ENCODE results near the gene PPP1R12A.

PPP1R12A gene

DNA sequence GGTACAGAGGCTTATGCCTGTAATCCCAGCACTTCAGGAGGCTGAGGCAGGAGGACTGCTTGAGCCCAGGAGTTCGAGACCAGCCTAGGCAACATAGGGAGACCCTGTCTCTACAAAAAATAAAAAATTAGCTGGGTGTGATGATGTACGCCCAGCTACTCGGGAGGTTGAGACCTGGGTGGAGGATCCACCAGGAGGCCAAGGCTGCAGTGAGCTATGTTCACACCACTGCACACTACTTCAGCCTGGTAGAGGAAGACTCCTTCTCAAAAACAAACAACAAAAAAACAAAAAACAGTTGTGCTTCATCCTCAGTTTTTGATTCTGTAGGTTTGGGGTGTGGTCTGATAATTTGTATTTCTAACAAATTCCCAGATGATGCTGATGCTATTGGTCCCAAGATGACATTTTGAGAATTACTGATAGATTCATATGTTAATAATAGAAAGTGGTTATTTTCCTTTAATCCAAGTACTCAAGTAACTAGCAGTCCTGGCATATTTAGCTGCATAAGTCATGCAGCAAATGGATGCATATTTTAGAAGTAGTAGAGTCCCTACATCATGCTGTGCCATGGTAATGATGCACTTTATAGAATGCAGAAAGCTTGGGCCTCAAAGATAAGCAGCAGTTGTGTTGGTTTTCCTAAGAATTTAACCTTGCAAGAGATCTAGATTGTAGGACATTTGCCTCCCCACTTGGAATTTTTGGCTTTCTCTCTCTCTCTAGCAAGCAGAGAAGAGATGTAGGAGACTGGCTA lies 168.0 kb downstream of the PPP1R12A start:
- Histone ChIP-seq H3K4me1 (ENCODE audit: insufficient read depth, low read length) (no peaks in the 10 kb centered on the region), H3K9ac (ENCODE audit: low read depth, low read length) (no peak overlapping the region), H3K36me3 (ENCODE audit: insufficient read depth, low read length) (no peaks in the 10 kb centered on the region), H3K9me3 (ENCODE audit: control insufficient read depth, insufficient read depth, low read length) (no peaks in the 10 kb centered on the region)

- H3K9ac ChIP-seq (ENCODE audit: low read depth, low read length) = no peak overlapping the region
- no peaks in the 10 kb centered on the region for H3K4me1 ChIP-seq (ENCODE audit: insufficient read depth, low read length)
- H3K9me3 ChIP-seq (ENCODE audit: control insufficient read depth, insufficient read depth, low read length) = no peaks in the 10 kb centered on the region
- no peaks in the 10 kb centered on the region for H3K36me3 ChIP-seq (ENCODE audit: insufficient read depth, low read length)
Observed at GRCh38 chr12:79765157-79765556, 169.7 kb downstream of the PPP1R12A start.

DNA sequence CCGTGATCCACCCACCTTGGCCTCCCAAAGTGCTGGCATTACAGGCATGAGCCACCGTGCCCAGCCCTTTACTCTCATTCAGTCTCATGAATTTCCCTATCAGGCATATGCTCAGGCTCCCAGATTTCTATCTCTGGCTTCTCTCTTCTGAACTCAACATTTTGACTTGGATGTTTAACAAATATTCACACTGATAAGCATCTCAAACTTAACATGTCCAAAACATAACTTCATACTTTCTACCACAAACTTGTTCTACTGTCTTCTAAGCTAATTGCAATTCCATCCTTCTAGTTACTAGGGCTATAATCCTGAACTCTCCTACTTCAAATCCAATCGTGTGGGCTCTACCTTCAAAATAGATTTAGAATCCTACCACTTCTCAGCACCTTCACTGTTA lies 170.3 kb downstream of the PPP1R12A start:
- Histone ChIP-seq H3K9ac (ENCODE audit: low read depth, low read length) (no peak overlapping the region), H3K9me3 (ENCODE audit: control insufficient read depth, insufficient read depth, low read length) (no peaks in the 10 kb centered on the region), H3K36me3 (ENCODE audit: insufficient read depth, low read length) (no peaks in the 10 kb centered on the region), H3K4me1 (ENCODE audit: insufficient read depth, low read length) (no peaks in the 10 kb centered on the region)

DNA sequence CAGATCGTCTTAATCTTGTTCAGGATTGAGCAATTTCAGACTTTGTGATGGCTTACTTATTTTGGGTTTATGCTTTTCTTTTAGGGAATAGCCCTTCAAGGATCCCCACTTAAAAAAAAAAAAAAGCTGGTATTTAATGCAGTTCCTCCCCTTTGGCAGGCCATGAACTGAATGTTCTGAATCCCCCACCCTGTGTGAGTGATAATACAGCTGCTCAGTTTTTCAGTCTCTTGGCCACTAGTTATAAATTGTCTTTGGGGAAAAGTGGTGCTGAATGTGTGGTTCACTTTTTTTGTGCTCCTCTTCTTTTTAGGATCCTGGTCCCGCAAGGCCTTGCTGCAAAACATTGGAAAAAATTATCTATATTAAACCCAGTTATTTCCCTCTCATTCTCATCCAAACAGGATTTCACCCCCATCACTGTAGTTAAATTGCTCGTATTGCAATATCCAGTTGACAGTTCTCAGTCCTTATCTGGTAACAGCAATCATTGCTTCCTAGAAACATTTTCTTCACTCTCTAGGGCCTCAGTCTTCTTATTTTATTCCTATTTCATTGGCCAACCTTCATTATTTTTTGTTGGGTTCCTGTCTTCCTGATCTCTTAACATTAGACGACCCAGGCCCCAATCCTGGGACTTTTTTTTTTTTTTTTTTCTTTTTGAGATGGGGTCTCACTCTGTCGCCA lies 171.0 kb downstream of the PPP1R12A start:
- no peaks in the 10 kb centered on the region for H3K36me3 ChIP-seq (ENCODE audit: insufficient read depth, low read length)

GRCh38 chr12:79761341-79761740 lies 173.6 kb downstream of the PPP1R12A start:
- H3K9me3 ChIP-seq (ENCODE audit: control insufficient read depth, insufficient read depth, low read length) = no peaks in the 10 kb centered on the region; the same call in 1 of the 2 replicates
- H3K4me1 ChIP-seq (ENCODE audit: insufficient read depth, low read length) = no peaks in the 10 kb centered on the region
- no peaks in the 10 kb centered on the region for H3K36me3 ChIP-seq (ENCODE audit: insufficient read depth, low read length)
- no peak overlapping the region for H3K9ac ChIP-seq (ENCODE audit: low read depth, low read length)

More for the DNA sequence above, 171.0 kb downstream of the PPP1R12A start:
- H3K9ac ChIP-seq (ENCODE audit: low read depth, low read length) = no peak overlapping the region
- H3K4me1 ChIP-seq (ENCODE audit: insufficient read depth, low read length) = no peaks in the 10 kb centered on the region
- H3K9me3 ChIP-seq (ENCODE audit: control insufficient read depth, insufficient read depth, low read length) = no peaks in the 10 kb centered on the region

GRCh38 chr12:79747274-79747673 lies 187.6 kb downstream of the PPP1R12A start:
- no peaks in the 10 kb centered on the region; the same call in 1 of the 2 replicates for H3K9me3 ChIP-seq (ENCODE audit: control insufficient read depth, insufficient read depth, low read length)
- H3K9ac ChIP-seq (ENCODE audit: low read depth, low read length) = no peak overlapping the region
- no peaks in the 10 kb centered on the region for H3K4me1 ChIP-seq (ENCODE audit: insufficient read depth, low read length)
- no peaks in the 10 kb centered on the region for H3K36me3 ChIP-seq (ENCODE audit: insufficient read depth, low read length)

- Histone ChIP-seq H3K9me3 (ENCODE audit: control insufficient read depth, insufficient read depth, low read length) (no peaks in the 10 kb centered on the region), H3K9ac (ENCODE audit: low read depth, low read length) (no peak overlapping the region), H3K36me3 (ENCODE audit: insufficient read depth, low read length) (no peaks in the 10 kb centered on the region), H3K4me1 (ENCODE audit: insufficient read depth, low read length) (no peaks in the 10 kb centered on the region)
Observed at GRCh38 chr12:79737875-79738718, 196.8 kb downstream of the PPP1R12A start.

DNA sequence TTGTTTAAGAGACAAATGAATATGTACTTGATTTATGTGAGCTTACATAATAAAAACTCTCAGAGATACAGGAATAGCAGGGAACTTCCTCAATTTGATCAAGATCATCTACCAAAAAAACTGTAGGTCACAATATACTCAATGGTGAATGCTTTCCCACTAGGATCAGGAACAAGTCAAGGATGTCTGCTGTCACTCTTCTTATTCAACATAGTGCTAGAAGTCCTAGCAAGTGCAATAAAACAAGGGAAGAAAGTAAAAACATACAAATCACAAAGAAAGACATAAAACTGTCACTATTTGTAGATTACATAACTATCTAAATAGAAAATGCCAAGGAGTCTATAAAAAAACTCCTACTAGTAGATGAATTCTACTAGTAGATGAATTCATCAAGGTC lies 202.3 kb downstream of the PPP1R12A start:
- H3K4me1 ChIP-seq (ENCODE audit: insufficient read depth, low read length) = no peaks in the 10 kb centered on the region
- no peaks in the 10 kb centered on the region for H3K36me3 ChIP-seq (ENCODE audit: insufficient read depth, low read length)
- H3K9ac ChIP-seq (ENCODE audit: low read depth, low read length) = no peak overlapping the region
- H3K9me3 ChIP-seq (ENCODE audit: control insufficient read depth, insufficient read depth, low read length) = no peaks in the 10 kb centered on the region

DNA sequence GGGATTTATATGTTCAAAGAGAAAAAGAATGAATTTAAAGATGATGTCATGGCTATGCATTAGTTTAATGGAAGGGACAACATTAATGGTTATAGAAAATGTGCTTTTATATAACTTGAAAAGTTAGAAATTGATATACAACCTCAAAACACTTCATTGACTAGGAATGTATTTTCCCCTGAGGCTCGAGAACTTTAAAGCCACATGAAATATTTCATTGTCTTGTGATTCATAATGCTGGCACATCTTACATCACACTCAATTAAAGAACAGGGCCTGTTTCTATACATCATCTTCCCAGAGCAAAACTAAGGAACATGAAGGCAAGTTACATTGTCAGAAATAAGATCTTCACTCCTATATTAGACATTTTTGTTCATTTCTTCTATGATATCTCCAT lies 208.9 kb downstream of the PPP1R12A start:
- no peaks in the 10 kb centered on the region for H3K9me3 ChIP-seq (ENCODE audit: control insufficient read depth, insufficient read depth, low read length)
- no peaks in the 10 kb centered on the region for H3K4me1 ChIP-seq (ENCODE audit: insufficient read depth, low read length)
- H3K36me3 ChIP-seq (ENCODE audit: insufficient read depth, low read length) = no peaks in the 10 kb centered on the region
- H3K9ac ChIP-seq (ENCODE audit: low read depth, low read length) = no peak overlapping the region

All from ES-I3 (cell line).